NCI-H2196 treated with DMSO at 0.1 percent for 48 hours (cell line): ENCODE results near the gene SH3RF2.
"Not testable (repeated sequence)": the region's sequence is repeated elsewhere in the genome, so short reads cannot be mapped to it uniquely, and the experiment has no call there.

ENCODE experiments used
- DNase-seq: peaks from one replicate; lab custom pipeline; 2025; ENCODE audit not compliant: unreplicated experiment; lab: John Stamatoyannopoulos, UW

The SH3RF2 gene

DNA sequence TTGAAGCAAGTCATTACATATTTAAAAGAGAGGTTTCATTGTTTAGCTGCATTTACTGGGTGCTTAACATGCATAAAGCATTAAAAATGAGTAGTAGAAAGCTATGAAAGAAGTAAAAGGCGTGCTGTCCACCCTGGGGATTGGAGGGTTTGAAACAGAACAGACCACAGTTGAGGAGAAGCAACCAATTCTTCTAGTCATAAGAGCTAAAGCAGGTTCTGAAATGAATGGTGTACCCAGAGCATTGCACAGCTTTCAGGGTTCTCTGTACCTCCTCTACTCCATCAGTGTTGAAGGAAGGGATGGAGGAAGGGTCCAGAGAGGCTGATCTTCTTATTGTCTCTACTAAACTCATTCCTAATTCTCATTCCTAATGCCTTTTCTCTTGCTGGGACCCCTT, 68.9 kb downstream of the SH3RF2 start:
- DNase-seq = no peak

DNA sequence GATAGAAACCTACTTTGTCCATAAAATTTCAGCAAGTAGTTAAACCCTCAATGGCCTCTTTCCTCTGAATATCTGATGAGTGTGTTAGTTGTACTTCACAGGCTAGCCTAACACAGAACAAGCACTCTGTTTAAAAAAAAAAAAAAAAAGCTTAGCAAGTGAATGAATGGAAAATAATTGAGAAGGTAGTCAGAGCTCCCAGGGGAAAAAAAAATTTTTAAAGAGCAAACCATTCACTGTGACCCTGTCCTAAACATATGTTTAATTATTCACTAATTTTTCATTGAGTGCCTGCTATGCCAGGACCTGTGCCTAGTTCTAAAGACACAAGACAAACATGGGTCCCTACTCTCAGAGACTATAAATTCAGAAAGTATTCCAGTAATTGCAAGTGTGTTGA, 69.3 kb downstream of the SH3RF2 start:
- no peak for DNase-seq

DNA sequence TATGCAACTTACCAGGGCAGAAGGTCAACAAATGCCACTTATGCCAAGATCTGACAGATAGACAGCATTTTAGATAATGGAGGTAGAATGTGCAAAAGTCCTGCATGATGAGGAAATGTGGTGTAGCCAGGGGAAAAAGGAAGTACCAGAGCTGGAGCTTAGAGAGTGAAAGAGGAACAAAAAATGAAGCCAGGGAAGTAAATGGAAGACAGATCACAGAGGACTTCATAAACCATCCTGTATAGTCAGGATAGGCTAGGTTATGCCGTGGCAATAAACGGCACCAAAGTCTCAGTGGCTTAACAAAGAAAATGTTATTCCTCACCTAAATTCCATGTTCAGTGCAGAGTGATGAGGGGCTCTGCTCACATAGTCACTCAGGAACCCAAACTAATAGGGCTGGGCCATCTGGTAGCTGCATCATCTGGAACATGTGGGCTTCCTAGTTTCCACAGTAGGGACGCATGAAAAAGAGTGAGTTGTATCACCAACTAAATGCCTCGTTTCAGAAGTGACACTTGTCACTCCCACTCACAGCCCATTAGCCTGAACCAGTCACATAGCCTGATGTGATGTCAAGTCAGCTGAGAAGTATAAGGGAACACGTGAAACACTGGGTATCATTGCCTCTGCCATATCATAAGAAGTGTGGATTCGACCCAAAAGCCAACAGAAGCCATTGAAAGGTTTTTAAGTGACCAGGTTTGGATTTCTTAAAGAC, 70.3 kb downstream of the SH3RF2 start:
- DNase-seq = no peak

GRCh38 chr5:146007270-146007669, 70.9 kb downstream of the SH3RF2 start:
- no peak for DNase-seq

- DNase-seq = no peak
Measured at GRCh38 chr5:146007989-146008388, 71.6 kb downstream of the SH3RF2 start.

- DNase-seq = no peak
Measured at GRCh38 chr5:146009020-146009419, 72.6 kb downstream of the SH3RF2 start.

DNA sequence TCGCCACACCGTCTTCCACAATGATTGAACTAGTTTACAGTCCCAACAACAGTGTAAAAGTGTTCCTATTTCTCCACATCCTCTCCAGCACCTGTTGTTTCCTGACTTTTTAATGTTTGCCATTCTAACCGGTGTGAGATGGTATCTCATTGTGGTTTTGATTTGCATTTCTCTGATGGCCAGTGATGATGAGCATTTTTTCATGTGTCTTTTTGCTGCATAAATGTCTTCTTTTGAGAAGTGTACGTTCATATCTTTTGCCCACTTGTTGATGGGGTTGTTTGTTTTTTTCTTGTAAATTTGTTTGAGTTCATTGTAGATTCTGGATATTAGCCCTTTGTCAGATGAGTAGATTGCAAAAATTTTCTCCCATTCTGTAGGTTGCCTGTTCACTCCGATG, 74.1 kb downstream of the SH3RF2 start:
- not testable (repeated sequence) for DNase-seq

GRCh38 chr5:146013761-146014160, 77.4 kb downstream of the SH3RF2 start:
- DNase-seq = no peak

DNA sequence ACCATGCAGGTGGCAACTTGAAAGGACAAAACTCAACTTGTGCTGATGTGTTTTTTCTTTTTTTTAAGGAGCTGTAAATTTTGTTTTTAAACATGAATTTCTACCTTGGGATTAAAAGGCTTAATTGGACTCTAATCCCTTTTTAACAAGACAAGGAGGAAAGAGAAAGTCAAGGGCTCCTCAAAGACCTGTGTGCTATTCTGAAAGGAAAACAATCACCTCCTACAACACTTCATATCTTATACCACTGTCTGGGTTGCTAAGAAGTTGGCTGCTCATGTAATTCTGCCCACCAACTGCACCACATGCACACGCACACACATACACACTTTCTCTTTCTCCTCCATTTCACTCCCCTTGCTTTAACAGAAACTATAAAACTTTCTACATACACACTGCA, 78.6 kb downstream of the SH3RF2 start:
- DNase-seq = no peak

- DNase-seq = no peak
Measured at GRCh38 chr5:146016764-146017484, 80.5 kb downstream of the SH3RF2 start.

DNA sequence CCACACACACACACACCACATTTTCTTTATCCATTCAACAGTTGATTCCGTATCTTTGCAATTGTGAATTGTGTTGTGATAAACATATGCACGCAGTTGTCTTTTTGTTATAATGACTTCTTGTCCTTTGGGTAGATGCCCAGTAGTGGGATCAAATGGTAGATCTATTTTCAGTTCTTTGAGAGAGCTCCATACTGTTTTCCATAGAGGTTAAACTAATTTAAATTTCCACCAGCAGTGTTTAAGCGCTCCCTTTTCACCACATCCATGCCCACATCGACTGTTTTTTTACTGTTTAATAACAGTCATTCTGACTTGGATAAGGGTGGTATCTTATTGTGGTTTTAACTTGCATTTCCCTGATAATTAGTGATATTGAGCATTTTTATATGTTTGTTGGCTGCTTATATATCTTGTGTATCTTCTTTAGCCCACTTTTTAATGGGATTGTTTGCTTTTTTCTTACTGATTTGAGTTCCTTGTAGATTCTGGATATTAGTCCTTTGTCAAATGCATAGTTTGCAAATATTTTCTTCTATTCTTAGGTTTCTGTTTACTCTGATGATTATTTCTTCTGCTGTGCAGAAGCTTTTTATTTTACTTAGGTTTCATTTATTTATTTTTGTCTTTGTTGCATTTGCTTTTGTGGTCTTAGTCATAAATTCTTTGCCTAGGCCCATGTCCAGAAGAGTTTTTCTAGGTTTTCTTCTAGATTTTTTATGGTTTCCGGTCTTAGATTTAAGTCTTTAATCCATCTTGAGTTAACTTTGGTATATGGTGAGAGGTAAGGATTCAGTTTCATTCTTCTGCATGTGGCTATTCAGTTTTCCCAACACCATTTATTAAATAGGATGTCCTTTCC, 82.4 kb downstream of the SH3RF2 start:
- DNase-seq = no peak

DNA sequence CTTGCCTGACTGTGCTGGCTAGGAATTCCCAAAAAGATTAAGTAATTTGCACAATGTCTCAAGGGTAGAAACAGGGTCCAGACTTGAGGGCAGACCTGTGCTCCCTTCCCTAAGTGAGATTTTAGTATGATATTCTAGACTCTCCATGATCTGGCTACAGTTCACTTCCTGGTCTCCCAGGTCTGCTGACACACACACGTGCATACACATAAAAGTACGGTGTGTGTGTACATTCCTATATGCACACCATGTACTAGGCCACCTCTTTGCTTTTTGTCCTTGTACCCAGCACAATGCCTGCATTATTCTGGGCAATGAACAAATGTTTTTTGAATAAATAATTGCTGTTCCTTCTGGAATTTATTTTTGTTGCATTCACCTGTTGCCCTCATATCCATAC, 83.7 kb downstream of the SH3RF2 start:
- DNase-seq = no peak

- no peak for DNase-seq
Measured at GRCh38 chr5:146024034-146024433, 87.7 kb downstream of the SH3RF2 start.

- DNase-seq = no peak
Measured at GRCh38 chr5:146025114-146025680, 88.8 kb downstream of the SH3RF2 start.

- DNase-seq = no peak
Measured at GRCh38 chr5:146025681-146026080, 89.3 kb downstream of the SH3RF2 start.

- no peak for DNase-seq
Measured at GRCh38 chr5:146026307-146027010, 90.1 kb downstream of the SH3RF2 start.

GRCh38 chr5:146027751-146028150, 91.4 kb downstream of the SH3RF2 start:
- DNase-seq = no peak

DNA sequence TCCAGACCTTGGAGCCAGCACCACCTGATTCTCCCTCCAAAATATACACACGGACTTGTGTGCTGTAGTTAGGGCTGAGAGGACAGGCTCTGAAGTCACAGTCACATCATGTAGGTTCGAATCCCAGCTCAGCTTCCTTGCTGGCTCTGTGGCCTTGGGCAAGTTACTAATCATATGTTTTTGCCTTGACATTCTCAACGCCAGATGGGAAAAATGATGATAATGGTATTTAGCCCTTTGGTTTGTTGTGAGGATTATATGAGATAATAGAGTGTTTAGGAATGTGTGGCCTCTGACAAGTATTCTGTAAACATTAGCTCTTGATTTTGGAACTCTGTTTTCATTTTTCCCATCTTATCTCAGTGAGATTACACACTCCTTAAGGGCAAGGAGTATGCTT, 96.5 kb downstream of the SH3RF2 start:
- no peak for DNase-seq

DNA sequence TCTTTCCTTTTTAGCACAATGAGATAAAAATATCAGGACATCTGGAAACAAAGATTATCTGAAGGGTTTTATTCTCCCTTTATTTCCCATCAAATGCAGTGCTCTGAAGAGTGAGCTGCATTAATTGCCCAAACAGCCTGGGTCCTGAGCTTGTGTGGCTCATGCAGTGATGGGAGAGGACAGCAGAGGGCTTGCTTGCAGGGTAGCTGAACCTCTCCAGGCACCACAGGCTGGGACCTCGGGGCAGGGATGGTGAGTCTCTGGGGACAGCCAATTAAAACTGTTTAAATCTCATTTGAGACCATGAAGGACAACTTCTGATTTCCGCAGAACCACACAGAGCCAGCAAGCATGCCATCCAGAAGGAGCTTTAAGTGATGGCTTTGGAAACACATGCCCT, 97.7 kb downstream of the SH3RF2 start:
- DNase-seq = no peak

GRCh38 chr5:146034605-146035004, 98.2 kb downstream of the SH3RF2 start:
- no peak for DNase-seq

GRCh38 chr5:146039420-146039819, 103.0 kb downstream of the SH3RF2 start:
- no peak for DNase-seq
